IPS-15b (cell line): ENCODE measurements around the gene SPAG9.

ENCODE experiments used
- H3K27me3 ChIP-seq: one replicate; pipeline ENCODE4 v1.6.1; 2013; ENCODE audit warnings: low read length; ENCODE audit not compliant: control insufficient read depth, insufficient read depth
- H3K36me3 ChIP-seq: one replicate; pipeline ENCODE4 v1.6.1; 2013; ENCODE audit warnings: low read length; ENCODE audit not compliant: control insufficient read depth, insufficient read depth
- H3K4me1 ChIP-seq: one replicate; pipeline ENCODE4 v1.6.1; 2013; ENCODE audit warnings: mild to moderate bottlenecking, low read length; ENCODE audit not compliant: control insufficient read depth, insufficient read depth
- H3K4me3 ChIP-seq: one replicate; pipeline ENCODE4 v1.5.1; 2013; ENCODE audit warnings: low read depth, low read length
- H3K9ac ChIP-seq: one replicate; pipeline ENCODE4 v1.6.1; 2013; ENCODE audit warnings: low read depth, mild to moderate bottlenecking, low read length
- H3K9me3 ChIP-seq: one replicate; pipeline ENCODE4 v1.6.1; 2013; ENCODE audit warnings: mild to moderate bottlenecking, low read length; ENCODE audit not compliant: control insufficient read depth, insufficient read depth

The SPAG9 gene

DNA sequence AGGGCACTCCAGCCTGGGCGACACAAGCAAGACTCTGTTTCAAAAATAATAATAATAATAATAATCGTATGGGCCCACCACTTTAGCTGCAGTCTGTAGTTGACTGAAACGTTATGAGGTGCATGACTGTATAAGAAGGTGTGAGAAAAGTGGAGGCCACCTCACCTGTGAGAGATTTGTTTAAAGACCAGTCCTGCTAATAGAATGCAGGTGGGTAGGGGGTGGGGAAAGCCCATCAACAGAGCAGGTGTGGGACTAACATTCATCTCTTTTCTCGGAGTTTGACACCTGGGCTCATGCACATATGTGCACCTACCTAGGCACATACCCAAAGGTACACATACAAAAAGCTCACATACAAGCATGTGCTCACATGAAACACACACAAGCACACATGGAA, 186.5 kb downstream of the SPAG9 start:
- Histone ChIP-seq H3K4me3 (no peak overlapping the region), H3K27me3 (peaks cover 10% of the 10 kb centered on the region), H3K9me3 (no peaks in the 10 kb centered on the region), H3K9ac (no peak overlapping the region), H3K4me1 (no peaks in the 10 kb centered on the region), H3K36me3 (no peaks in the 10 kb centered on the region)

- Histone ChIP-seq H3K4me1 (no peaks in the 10 kb centered on the region), H3K4me3 (peak overlapping the region; percentile 48), H3K36me3 (no peaks in the 10 kb centered on the region), H3K9ac (peak overlapping the region; percentile 50), H3K27me3 (peaks cover 12% of the 10 kb centered on the region), H3K9me3 (no peaks in the 10 kb centered on the region)
Measured at GRCh38 chr17:50931144-50931908, 189.3 kb downstream of the SPAG9 start.

- peaks cover 12% of the 10 kb centered on the region for H3K27me3 ChIP-seq
- H3K9ac ChIP-seq = no peak overlapping the region
- no peak overlapping the region for H3K4me3 ChIP-seq
- no peaks in the 10 kb centered on the region for H3K9me3 ChIP-seq
- H3K4me1 ChIP-seq = peaks cover 4% of the 10 kb centered on the region
- no peaks in the 10 kb centered on the region for H3K36me3 ChIP-seq
Measured at GRCh38 chr17:50928646-50929045, 192.0 kb downstream of the SPAG9 start.

DNA sequence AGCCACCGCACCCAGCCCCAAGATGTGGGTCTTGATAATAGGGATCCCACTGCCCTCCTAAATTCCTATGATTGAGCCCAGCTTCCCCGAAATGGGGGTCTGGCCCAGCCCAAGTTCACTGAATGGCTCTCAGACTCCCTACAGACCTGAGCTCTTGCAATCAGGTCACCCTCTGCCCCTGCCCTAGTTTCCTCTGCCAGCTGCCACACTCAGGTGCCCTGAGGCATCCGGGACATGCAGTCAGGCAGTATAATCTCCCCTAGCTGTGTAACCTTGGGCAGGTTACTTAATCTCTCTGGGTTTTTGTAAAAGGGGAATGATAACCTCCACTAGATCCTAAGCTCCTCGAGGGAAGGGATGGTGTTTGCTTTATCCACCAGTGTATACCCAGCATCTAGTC, 193.4 kb downstream of the SPAG9 start:
- Histone ChIP-seq H3K4me1 (peaks cover 4% of the 10 kb centered on the region), H3K36me3 (no peaks in the 10 kb centered on the region), H3K9ac (no peak overlapping the region)

DNA sequence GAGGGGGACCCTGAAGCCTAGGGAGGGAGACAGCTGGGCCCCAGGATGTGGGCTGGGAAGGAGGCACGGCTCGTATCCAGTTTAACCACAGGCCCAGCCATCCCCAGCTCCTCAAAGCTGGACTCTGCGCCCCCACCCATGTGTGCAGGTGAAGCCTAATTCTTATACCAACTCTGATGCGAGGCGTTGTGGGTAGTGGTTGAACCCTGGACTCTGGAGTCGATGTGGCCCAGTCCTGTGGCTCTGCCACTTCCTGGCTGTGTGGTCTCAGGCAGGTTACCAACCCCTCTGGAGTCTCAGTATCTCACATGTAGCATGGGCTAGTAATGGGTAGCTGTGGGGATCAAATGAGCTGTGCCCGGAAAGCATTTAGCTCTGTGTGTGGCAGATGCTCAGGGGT, 194.1 kb downstream of the SPAG9 start:
- H3K4me3 ChIP-seq = no peak overlapping the region
- H3K36me3 ChIP-seq = no peaks in the 10 kb centered on the region
- H3K9me3 ChIP-seq = no peaks in the 10 kb centered on the region
- H3K9ac ChIP-seq = no peak overlapping the region
- H3K4me1 ChIP-seq = peaks cover 4% of the 10 kb centered on the region
- peaks cover 4% of the 10 kb centered on the region for H3K27me3 ChIP-seq

More for the DNA sequence above, 193.4 kb downstream of the SPAG9 start:
- Histone ChIP-seq H3K4me3 (no peak overlapping the region), H3K27me3 (peaks cover 11% of the 10 kb centered on the region), H3K9me3 (no peaks in the 10 kb centered on the region)

GRCh38 chr17:50925296-50925891, 195.3 kb downstream of the SPAG9 start:
- Histone ChIP-seq H3K27me3 (peaks cover 2% of the 10 kb centered on the region), H3K4me1 (peaks cover 4% of the 10 kb centered on the region)

GRCh38 chr17:50924800-50925199, 195.9 kb downstream of the SPAG9 start:
- H3K9ac ChIP-seq = no peak overlapping the region
- H3K36me3 ChIP-seq = no peaks in the 10 kb centered on the region
- H3K9me3 ChIP-seq = no peaks in the 10 kb centered on the region
- peaks cover 6% of the 10 kb centered on the region for H3K4me1 ChIP-seq
- no peak overlapping the region for H3K4me3 ChIP-seq
- peaks cover 2% of the 10 kb centered on the region for H3K27me3 ChIP-seq

More at GRCh38 chr17:50925296-50925891, 195.3 kb downstream of the SPAG9 start:
- no peaks in the 10 kb centered on the region for H3K36me3 ChIP-seq
- no peaks in the 10 kb centered on the region for H3K9me3 ChIP-seq
- H3K4me3 ChIP-seq = no peak overlapping the region
- H3K9ac ChIP-seq = no peak overlapping the region

DNA sequence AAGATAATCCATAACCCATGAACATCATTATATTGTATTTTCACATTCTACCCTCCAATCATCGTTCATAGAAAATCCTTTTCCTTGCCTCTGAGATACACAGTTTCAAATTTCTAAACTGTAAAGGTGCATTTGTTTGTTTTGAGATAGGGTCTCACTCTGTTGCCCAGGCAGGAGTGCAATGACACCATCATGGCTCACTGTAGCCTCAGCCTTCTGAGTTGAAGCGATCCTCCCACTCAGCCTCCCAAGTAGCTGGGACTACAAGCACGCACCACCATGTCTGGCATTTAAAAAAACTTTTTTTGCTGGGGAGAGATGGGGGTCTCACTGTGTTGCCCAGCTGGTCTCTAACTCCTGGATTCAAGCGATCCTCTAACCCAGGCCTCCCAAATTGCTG, 196.4 kb downstream of the SPAG9 start:
- Histone ChIP-seq H3K4me1 (peaks cover 8% of the 10 kb centered on the region), H3K9me3 (no peaks in the 10 kb centered on the region), H3K4me3 (no peak overlapping the region), H3K27me3 (peaks cover 2% of the 10 kb centered on the region), H3K9ac (no peak overlapping the region), H3K36me3 (no peaks in the 10 kb centered on the region)

GRCh38 chr17:50923611-50924010, 197.1 kb downstream of the SPAG9 start:
- H3K36me3 ChIP-seq = no peaks in the 10 kb centered on the region
- no peak overlapping the region for H3K4me3 ChIP-seq
- H3K27me3 ChIP-seq = no peaks in the 10 kb centered on the region
- H3K9me3 ChIP-seq = no peaks in the 10 kb centered on the region
- peaks cover 11% of the 10 kb centered on the region for H3K4me1 ChIP-seq
- H3K9ac ChIP-seq = no peak overlapping the region

GRCh38 chr17:50922721-50923405, 197.8 kb downstream of the SPAG9 start:
- H3K36me3 ChIP-seq = no peaks in the 10 kb centered on the region

DNA sequence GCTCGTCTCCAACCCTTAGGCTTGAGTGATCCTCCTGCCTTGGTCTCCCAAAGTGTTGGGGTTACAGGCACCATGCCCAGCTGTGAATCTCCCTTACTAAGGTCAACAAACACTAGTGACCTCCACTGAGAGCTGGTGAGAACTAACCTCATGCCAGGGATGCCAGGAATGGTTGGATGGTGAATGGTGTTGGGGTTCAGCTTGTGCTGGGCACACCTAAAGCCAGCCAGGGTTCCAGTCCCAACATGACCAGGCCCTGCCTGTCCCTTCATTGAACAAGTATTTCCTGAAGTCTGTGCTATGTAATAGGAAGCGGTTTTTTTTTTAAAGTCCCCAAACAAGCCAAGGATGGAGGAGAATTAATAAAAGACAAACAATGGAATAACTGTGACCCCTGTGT, 198.6 kb downstream of the SPAG9 start:
- Histone ChIP-seq H3K9ac (no peak overlapping the region), H3K36me3 (no peaks in the 10 kb centered on the region), H3K27me3 (no peaks in the 10 kb centered on the region), H3K9me3 (no peaks in the 10 kb centered on the region), H3K4me3 (no peak overlapping the region), H3K4me1 (peaks cover 11% of the 10 kb centered on the region)

More at GRCh38 chr17:50922721-50923405, 197.8 kb downstream of the SPAG9 start:
- no peaks in the 10 kb centered on the region for H3K27me3 ChIP-seq
- H3K9me3 ChIP-seq = no peaks in the 10 kb centered on the region
- no peak overlapping the region for H3K9ac ChIP-seq
- peaks cover 11% of the 10 kb centered on the region for H3K4me1 ChIP-seq
- no peak overlapping the region for H3K4me3 ChIP-seq
